ENCODE results near the gene MDK. TPM values are rescaled to one million over a fixed set of nuclear protein-coding genes. Genes with fewer than 3 reads are reported as not detected.

MDK gene
- total and polyA plus RNA-seq, 2 experiments from 2014 or later: 562 to 1,225 TPM

GRCh38 chr11:46383974-46384701 lies 2.7 kb downstream of the MDK start:
- TF ChIP-seq EZH2 (IDR thresholded peaks at IDR 0.05; ENCODE audit: borderline replicate concordance) (no peak), EZH2phosphoT487 (IDR thresholded peaks at IDR 0.05; ENCODE audit: low read depth, severe bottlenecking, unreplicated experiment) (no peak), CTCF (IDR thresholded peaks at IDR 0.05; ENCODE audit: poor library complexity) (no peak)
- Histone ChIP-seq H3K9me3 (ENCODE audit: low read depth) (no peaks in the 10 kb centered on the region), H3K27ac (no peak overlapping the region), H3K4me1 (ENCODE audit: insufficient read depth) (peaks cover 35% of the 10 kb centered on the region), H4K20me1 (ENCODE audit: insufficient read depth, poor library complexity, severe bottlenecking) (peaks cover 8% of the 10 kb centered on the region), H3K4me2 (no peak overlapping the region), H3K9me2 (replicated peaks; ENCODE audit: insufficient read depth) (no peaks in the 10 kb centered on the region), H2AFZ (no peak overlapping the region), H3K79me2 (peaks cover 14% of the 10 kb centered on the region), H3K36me3 (replicated peaks; ENCODE audit: insufficient read depth, low read depth) (no peaks in the 10 kb centered on the region), H3K27me3 (peaks cover 25% of the 10 kb centered on the region), H3K4me3 (no peak overlapping the region)
- 81% methylated on average over 12 of the region's 12 CpGs for WGBS (ENCODE audit: low lambda C conversion rate, missing lambda C conversion rate)
- no peak for DNase-seq (ENCODE audit: low spot score)

- peaks cover 36% of the 10 kb centered on the region for H3K27me3 ChIP-seq
- peaks cover 14% of the 10 kb centered on the region for H3K79me2 ChIP-seq
- no peak for DNase-seq (ENCODE audit: low spot score)
- H3K4me3 ChIP-seq: no peak overlapping the region
- H3K36me3 ChIP-seq (replicated peaks; ENCODE audit: insufficient read depth, low read depth): no peaks in the 10 kb centered on the region
- H4K20me1 ChIP-seq (ENCODE audit: insufficient read depth, poor library complexity, severe bottlenecking): peaks cover 8% of the 10 kb centered on the region
- peaks cover 34% of the 10 kb centered on the region for H3K4me1 ChIP-seq (ENCODE audit: insufficient read depth)
- H3K4me2 ChIP-seq: no peak overlapping the region
- no peak overlapping the region for H3K27ac ChIP-seq
- no peaks in the 10 kb centered on the region for H3K9me3 ChIP-seq (ENCODE audit: low read depth)
- TF ChIP-seq CTCF (IDR thresholded peaks at IDR 0.05; ENCODE audit: poor library complexity) (no peak), EZH2phosphoT487 (IDR thresholded peaks at IDR 0.05; ENCODE audit: low read depth, severe bottlenecking, unreplicated experiment) (no peak), EZH2 (IDR thresholded peaks at IDR 0.05; ENCODE audit: borderline replicate concordance) (no peak)
- H2AFZ ChIP-seq: no peak overlapping the region
- over 99% methylated on average over 37 of the region's 47 CpGs for WGBS (ENCODE audit: low lambda C conversion rate, missing lambda C conversion rate)
- H3K9me2 ChIP-seq (replicated peaks; ENCODE audit: insufficient read depth): no peaks in the 10 kb centered on the region
These were observed 3.9 kb downstream of the MDK start for GRCh38 chr11:46385169-46386004.

- peaks cover 43% of the 10 kb centered on the region for H3K27me3 ChIP-seq
- no peaks in the 10 kb centered on the region for H3K9me2 ChIP-seq (replicated peaks; ENCODE audit: insufficient read depth)
- no peak for DNase-seq (ENCODE audit: low spot score)
- no peak overlapping the region for H3K4me2 ChIP-seq
- 98% methylated on average over 25 of the region's 25 CpGs for WGBS (ENCODE audit: low lambda C conversion rate, missing lambda C conversion rate)
- H2AFZ ChIP-seq: no peak overlapping the region
- H3K27ac ChIP-seq: no peak overlapping the region
- peaks cover 8% of the 10 kb centered on the region for H4K20me1 ChIP-seq (ENCODE audit: insufficient read depth, poor library complexity, severe bottlenecking)
- TF ChIP-seq CTCF (IDR thresholded peaks at IDR 0.05; ENCODE audit: poor library complexity): no peak
- TF ChIP-seq EZH2 (IDR thresholded peaks at IDR 0.05; ENCODE audit: borderline replicate concordance): no peak
- no peak for TF ChIP-seq EZH2phosphoT487 (IDR thresholded peaks at IDR 0.05; ENCODE audit: low read depth, severe bottlenecking, unreplicated experiment)
- H3K4me3 ChIP-seq: no peak overlapping the region
- peaks cover 34% of the 10 kb centered on the region for H3K4me1 ChIP-seq (ENCODE audit: insufficient read depth)
- no peaks in the 10 kb centered on the region for H3K36me3 ChIP-seq (replicated peaks; ENCODE audit: insufficient read depth, low read depth)
- peaks cover 14% of the 10 kb centered on the region for H3K79me2 ChIP-seq
- no peaks in the 10 kb centered on the region for H3K9me3 ChIP-seq (ENCODE audit: low read depth)
These were observed 4.6 kb downstream of the MDK start for GRCh38 chr11:46386005-46386578.
